GM21423 (cell line): Measurements from ENCODE around the gene ZDHHC11.
"Not testable (repeated sequence)": the region's sequence is repeated elsewhere in the genome, so short reads cannot be mapped to it uniquely, and the experiment has no call there.

Experiments used
- ATAC-seq: cut with Tn5 transposase; IDR thresholded peaks from one replicate; pipeline ENCODE4 v1.9.1; 2021; ENCODE audit warnings: mild to moderate bottlenecking, moderate library complexity; ENCODE audit not compliant: unreplicated experiment

The ZDHHC11 gene

DNA sequence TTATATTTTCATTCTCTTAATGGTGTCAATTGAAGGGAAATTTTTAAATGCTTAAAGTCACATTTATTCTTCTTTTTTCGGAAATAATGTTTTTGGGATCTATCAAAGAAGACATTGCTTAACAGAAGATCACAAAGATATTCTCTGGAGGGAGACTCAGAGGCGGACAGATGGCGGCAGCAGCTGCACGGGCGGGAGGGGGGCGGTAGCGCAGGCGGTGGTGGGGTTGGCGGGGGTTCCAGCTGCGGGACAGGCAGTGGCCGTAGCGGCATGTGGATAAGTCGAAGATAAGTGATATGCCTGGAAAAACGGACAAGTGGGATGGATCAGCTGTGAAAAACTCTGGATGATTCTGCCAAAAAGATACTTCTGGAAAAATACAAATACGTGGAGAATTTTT lies 34.6 kb downstream of the ZDHHC11 start:
- ATAC-seq, result no peak

DNA sequence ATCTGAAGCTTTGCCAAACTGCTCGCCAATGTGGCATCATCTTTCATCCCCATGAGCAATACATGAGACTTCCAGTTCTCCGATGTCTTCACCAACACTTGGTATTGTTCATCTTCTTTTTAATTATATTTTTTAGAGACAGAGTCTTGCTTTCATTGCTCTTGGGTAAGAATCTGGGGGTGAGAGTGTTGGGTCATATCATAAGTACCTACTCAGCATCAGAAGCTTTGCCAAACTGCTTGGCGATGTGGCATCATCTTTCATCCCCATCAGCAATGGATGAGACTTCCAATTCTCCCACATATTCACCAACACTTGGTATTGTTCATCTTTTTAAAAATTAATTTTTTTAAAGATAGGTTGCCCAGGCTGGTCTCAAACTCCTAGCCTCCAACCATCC lies 35.3 kb downstream of the ZDHHC11 start:
- no peak for ATAC-seq

DNA sequence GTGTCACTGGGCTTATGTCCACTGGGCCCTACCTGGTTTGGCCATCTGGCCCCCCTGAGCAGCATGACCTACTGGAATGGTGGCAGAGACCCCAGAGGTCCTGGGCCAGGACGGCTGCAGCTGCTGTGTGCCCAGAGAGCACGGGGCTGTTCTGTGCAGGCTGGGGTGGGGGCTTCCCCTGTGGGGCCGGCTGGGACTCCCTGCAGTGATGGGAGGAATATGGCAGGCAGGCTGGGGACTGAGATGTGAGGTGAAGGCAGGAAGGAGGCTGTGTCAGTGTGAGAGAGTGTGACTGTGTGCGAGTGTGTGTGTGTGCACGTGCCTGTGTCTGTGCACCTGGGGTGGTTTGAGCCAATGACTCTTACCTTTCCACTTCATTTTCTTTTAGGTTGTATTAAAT lies 37.2 kb downstream of the ZDHHC11 start:
- not testable (repeated sequence) for ATAC-seq

DNA sequence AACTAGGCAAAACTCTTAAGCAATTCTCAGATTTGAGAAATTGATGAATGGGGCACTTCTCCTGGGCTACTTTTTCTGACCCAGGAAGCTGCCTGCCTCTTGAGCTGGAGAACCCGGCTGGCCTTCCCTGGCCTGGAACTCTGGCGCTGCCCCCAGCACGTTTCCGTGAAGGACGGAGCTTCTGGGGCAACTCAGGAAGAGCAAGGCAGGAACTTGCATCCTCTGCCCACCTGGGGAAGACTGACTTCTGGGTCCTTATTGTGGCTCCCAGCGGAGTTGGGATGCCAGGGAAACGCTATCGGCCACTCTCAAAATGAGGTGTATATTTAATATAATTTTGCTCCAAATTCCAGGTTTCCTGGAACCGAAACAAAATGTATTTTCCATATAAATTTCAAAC lies 39.4 kb downstream of the ZDHHC11 start:
- ATAC-seq, result not testable (repeated sequence)

DNA sequence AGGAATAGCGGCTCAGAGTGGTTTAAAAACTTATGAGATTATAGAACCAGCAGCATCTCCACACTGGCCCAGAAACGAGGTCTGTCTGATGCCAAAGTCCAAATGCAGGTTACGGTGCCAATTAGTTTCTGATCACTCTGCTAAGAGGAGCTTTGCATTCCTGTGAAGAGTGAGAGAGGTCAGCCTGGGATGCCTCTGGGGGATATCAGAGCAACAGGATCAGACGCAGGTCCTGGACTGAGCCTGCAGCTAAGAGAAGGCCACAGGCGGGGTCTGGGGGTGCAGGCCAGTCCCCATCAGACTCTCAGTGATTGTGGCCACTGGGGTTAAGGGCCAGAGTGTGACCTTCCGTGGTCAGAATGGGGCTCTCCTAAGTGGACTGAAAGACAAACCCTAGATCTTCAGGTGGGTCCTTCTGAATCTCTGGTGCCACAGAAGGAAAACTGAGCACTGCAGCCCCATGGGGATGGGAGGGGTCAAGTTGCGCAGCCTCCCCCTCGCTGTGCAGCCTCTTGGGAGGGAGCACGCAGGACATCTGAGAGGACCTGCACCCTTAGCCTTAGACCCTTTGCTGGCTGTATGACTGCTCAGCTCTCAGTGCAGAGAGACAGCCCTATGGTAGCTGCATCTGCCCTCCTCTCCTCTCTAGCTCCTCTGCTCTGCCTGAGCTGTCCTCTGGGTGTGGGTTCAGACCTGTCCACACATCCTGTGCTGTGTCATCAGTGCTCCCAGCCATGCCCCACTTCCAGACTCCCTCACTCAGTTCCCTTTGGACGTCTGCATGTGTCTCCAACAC lies 42.9 kb downstream of the ZDHHC11 start:
- ATAC-seq, result not testable (repeated sequence)

DNA sequence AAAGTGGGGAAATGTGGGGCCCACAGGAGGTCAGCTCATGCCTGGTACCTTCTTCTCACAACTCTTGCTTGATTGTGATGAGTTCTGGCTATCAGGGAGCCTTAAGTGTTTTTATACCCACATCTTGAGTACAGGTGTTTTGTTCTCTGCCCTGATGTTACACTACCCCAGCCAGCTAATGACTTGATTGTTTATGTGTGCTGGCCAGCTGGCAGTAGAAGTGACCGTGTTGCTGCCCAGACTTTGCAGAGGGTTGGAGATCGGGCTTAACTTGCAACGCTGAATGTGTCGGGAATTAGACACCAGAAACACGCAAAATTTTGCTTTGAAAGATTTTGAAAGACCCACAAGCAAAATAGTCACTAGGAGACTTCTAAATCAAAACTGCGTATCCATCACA lies 49.3 kb downstream of the ZDHHC11 start:
- no peak for ATAC-seq

DNA sequence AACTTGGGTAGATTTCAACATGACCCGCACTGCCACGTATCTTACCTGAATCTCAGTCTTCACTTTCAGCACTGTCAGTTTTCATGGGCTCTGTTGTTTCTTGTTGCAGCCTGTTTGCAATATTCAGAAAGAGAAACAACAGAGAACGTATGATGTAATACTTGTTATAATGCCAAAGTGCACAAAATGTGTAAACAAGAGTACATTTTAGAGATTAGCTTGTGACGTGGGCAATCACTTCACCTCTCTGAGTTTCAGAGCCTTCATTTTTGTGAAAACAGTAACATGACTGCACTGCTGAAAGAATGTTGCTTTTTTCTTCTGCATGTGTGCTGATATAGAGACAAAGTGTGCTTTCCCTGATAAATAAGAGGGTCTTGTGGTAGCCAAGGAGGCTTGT lies 49.7 kb downstream of the ZDHHC11 start:
- ATAC-seq, result not testable (repeated sequence)

DNA sequence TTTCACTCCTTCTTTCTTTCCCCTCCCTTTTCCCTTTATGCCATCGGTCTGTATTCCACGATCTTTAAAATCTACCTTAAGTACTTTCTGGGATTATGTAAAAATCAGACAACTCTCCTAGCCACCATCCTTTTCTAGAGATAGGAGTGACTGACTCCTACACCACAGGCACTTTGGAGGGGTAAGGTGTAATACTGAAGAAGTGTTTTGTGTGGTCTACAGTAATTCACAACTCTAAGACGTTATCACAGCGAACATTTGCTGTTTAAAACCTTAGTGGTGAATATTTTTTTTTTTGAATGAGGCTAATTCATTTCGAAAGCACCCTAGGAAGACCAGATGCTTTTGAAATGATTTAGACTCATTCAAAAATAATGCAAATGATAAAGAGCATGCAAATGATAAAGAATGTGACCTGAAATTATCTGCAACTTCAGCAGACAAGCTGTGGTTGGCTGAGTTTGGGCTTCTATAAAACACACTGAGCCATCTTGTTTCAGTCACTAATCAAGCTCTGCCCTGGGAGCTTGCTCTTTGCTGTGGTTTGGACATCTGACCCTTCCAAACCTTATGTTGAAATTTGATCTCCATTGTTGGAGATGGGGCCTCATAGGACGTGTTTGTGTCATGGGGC lies 52.2 kb downstream of the ZDHHC11 start:
- ATAC-seq, result not testable (repeated sequence)

DNA sequence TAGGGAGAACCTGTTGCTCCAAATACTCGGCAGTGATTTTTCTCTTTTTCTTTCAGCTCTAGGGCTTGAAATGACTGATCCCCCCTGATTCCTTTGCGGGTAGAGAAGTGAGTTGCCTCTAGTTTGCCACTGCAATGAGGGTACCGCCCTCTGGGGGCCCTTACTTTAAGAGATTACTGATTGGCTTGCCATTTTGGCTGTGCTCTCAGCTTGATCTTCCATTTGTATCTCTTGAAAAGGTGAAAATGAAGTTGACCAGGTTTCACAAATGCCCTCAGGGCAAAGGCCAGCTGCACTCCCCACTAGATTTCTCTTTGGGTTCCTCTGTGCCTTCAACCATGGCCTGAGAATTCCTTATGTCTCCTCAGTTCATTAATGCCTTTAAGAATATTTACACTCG lies 52.8 kb downstream of the ZDHHC11 start:
- ATAC-seq, result not testable (repeated sequence)

DNA sequence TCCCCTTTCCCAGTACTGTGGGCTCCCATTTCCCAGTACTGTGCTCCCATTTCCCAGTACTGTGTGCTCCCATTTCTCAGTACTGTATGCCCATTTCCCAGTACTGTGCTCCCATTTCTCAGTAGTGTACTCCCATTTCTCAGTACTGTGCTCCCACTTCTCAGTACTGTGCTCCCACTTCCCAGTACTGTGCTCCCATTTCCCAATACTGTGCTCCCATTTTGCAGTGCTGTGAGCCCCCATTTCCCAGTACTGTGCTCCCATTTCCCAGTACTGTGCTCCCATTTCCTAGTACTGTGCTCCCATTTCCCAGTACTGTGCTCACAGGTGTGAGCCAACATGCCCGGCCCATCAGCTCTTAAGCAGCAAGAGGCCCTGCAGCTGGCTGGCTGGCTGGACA lies 54.9 kb downstream of the ZDHHC11 start:
- ATAC-seq, result not testable (repeated sequence)

DNA sequence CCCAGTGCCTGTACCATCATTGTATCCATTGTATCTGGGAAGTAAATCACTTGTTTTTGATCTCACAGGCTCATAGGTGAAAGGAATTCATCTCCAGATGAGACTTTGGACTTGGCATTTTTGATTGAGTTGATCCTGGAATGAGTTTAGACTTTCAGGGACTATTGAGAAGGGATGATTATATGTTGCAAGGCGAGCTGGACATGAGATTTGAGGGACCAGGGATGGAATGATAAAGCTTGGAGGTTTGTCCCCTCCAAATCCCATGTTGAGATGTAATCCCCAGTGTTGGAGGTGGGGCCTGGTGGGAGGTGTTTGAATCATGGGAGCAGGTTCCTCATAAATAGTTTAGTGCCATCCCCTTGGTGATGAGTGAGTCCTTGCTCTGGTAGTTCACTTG lies 55.8 kb downstream of the ZDHHC11 start:
- ATAC-seq, result not testable (repeated sequence)

DNA sequence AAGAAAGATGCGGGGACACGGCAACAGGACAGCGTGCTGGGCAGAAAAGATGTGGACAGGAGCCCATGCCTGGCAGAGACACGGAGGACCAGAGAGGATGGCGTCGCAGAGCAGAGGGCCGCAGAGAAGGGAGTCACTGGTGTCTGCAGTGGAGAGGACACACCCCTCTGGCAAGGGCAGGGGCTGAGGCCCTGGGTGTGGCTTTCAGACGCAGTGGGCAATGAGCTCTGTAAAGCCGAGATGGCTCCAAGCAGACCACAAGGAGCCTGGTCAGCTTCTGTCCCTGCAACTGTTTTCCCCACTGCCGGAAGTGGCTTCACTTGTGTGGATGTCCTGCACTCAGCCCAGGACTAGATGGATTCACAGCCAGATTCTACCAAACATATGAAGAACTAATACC lies 62.1 kb downstream of the ZDHHC11 start:
- not testable (repeated sequence) for ATAC-seq

DNA sequence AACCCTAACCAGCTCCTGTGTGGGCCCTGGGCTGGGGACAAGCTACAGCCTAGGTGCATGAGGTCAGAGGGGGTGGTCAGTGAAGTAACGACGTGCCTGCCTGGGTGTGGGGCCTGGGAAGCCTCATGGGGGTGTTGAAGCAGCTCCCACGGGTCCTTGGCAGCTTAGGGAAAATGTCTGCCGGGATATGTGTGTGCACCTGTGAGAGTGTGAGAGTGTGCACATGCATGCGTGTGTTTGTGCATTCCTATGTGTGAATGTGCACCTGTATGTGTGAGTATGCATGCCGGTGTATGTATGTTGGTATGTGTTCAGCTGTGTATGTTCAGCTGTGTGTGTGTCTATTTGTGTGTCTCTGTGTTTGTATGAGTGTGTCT lies 62.9 kb downstream of the ZDHHC11 start:
- ATAC-seq, result not testable (repeated sequence)

DNA sequence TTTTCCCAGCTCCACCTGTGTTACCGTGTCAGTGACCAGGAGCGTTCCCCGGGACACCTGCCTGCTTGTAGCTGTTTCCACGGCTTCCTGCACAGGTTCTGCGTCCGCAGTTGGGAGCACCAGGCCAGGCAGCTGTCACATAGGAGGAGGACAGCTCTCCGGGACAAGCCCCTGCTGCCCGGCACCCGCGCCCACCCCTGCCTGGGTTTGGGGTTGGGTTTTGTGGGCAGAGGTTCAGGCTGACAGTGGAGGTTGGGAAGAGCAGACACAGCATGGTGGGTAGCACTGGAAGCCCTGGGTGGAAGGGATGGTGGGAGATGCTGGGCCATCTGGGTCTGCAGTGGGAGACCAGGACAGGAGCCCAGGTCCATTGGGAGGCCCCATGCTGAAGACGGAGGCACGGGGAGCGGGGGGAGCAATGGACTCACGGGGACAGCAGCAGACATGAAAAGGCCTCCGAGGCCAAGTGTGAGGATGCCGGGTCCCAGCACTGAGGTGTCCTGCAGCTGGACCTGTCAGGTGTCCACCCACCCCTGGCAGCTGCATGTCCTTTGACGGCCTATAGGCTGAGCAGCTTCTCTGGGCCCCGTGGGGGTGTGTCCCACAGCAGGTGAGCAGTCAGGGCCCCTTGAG lies 63.4 kb downstream of the ZDHHC11 start:
- not testable (repeated sequence) for ATAC-seq

DNA sequence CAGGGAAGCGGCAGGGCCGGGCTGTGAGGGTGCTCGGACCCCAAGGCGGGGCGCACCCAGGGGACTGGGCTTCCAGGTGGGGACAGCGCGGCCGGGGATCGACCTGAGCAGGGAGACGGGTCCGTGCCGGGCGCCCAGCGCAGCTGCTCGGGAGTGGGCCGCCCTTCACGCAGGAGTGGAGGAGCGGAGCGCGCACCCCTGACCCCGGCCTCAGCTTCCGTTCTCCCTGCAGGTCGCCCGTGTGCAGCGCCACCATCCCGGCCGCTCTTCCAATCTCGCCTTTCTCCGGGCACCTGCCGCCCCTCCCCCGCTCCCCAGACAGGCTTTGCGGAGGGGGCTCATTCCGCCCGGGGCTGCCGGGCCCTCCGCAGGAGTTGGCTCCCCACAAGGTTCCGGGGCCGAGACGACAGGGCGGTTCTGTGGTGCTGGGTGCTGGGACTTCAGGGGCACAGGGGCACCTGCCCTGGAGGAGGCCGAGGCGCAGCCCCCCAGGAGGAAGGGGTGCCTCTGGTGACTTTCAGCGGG lies 65.5 kb downstream of the ZDHHC11 start:
- ATAC-seq, result peak; percentile 5

DNA sequence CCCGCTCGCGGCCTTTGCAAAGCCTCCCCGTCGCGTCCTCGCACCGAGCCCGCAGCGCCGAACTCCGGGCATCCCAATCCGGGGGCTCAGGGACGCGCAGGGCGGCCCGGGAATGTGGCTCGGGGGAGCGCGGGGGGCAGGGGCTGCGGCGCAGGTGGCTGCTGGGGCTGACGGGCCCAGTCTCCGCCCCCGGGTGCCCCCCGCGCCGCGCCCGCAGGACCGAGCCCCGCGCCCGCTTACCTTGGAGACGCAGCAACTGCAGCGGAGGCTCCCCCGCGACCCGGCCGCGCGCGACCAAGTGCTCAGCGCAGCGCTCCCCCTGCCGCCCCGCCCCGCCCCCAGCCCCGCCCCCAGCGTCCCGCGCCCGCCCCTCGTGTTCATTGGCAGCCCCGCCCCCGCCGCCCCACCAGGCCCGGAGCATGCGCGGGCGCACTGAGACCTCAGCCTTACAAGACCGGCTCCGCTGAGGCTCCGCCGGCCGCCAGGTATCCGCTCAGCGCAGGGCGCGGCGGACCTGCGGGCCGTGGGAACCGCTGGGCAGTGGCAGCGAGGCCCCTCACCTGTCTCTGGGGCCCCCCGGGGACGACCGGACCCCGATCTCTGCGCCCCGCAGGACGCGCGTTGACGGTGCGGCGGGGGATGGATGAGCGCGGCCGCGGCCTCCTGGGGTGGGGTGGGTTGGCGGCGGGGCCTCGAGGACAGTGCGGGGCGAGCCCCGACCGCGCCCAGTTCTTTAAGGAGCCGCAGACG lies 66.2 kb downstream of the ZDHHC11 start, which contains the start of gene ZDHHC11B:
ZDHHC11B (minus strand) TSS at position 302 of the 750 bp plus-strand sequence. CDS start 17,810 bp downstream, outside the sequence.
- ATAC-seq, result peak; percentile 62

DNA sequence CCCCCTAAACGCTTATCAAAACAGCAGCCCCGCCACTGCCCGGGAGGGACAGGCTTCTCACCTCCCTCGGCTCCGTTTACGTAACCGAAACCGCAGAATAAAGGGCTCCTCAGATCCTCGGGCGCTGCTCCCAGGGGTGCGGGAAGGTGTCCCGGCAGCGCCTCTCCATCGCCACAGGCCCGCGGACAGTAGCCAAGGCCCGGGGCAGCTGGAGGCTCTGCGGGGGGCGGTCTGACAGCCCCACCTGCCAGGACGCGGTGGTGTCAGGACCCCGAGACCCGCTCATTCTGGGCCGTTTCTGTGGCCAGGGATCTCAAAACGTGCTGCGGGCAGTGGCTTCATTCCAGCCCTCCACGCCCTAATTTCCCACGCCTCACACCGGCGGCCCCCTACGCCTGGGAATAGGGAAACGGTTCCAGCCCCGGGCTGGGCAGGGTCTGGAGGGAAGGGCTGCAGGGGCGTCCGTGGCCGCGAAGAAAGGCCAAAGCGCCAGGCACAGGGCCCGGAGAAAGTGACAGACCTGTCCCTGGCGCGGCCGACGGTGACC lies 66.8 kb downstream of the ZDHHC11 start:
- ATAC-seq, result not testable (repeated sequence)

DNA sequence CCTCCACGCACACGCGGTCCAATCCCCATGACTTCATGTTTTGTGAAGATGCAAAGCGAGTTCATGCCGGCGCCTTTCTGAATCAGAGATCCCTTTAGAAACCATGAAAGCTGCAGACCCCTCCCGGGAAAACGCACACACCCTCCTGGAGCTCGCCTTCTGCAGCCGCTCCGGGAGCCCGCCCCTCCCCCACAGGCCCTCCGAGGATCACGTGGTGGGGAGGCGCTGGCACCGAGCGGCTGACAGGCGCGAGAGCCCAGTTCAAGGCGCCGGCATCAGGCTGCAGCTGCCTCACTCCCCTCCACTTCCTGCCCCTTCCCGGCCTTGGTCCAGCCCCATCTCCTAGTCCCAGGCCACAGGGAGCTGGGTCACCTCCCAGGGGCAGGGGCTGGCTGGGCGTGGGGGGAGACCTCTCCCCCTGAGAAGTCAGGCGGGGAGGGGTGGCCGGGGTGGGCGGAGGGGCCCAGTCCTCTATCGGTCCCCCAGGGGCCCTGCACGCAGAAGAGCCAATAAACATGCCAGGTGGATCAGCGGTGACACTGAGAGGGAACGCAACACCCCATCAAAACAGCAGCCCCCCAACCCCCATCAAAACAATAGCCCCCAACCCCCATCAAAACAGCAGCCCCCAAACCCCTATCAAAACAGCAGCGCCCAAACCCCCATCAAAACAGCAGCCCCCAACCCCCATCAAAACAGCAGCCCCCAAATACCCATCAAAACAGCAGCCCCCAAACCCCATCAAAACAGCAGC lies 67.6 kb downstream of the ZDHHC11 start:
- ATAC-seq, result not testable (repeated sequence)

DNA sequence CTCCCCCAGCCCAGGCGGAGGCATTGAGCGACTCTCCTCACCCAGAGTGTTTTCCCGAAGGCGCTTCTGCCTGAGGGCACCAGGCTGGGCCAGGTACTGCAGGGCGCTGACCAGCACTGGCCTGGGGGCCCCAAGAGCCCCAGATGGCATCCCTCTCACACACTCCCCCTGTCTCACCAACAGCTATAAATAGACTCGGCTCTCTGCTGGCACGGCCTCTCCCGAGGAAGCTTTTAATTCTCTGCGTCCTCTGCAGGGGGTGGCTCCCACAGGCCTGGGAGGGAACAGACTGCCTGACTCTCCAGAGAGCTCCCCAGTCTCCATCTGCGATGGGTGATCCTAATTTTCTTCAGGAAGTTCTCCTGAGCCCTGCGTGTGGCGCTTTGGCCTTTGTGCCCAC lies 68.4 kb downstream of the ZDHHC11 start:
- not testable (repeated sequence) for ATAC-seq

DNA sequence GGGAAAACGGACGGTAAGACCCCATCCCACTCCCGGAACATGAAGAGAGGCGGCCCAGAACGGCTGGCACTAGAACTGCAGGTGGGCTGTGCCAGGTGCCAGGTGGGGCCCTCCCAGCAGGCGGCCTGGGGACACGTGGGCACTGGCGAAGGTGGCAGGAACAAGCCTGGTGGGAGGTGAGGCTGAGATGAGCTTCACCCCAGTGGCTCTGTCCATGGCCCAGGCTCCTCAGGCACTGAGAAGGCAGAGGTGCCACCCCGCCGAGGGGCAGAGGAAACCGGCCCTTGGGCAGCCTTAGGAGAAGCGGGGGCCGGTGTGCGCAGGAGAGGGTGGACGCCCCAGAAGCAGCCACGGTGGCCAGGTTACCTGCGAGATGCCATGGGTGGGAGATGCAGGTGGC lies 70.2 kb downstream of the ZDHHC11 start:
- not testable (repeated sequence) for ATAC-seq
